HEK293T (cell line): ENCODE data around the gene BCAR3.

Experiments used
- CTCF ChIA-PET: fragments of 350-600 bp; formaldehyde crosslinking; extraction: SDS; loops from one replicate; lab custom pipeline; 2021; ENCODE audit warnings: antibody characterized with exemption, inconsistent platforms; lab: Yijun Ruan, JAX
- POLR2A ChIA-PET: fragments of 350-600 bp; formaldehyde crosslinking; extraction: SDS; loops from one replicate; lab custom pipeline; 2020; ENCODE audit warnings: antibody characterized with exemption, inconsistent platforms; lab: Yijun Ruan, JAX
- DNase-seq: peaks from one replicate; pipeline ENCODE4 v3.0.0; 2012; ENCODE audit warnings: mixed read lengths; ENCODE audit errors: extremely low spot score
- ARNT ChIP-seq: fragments of 450-650 bp; IDR thresholded peaks from 2 replicates; pipeline ENCODE4 v1.6.1; 2017; ENCODE audit warnings: mild to moderate bottlenecking
- BHLHE40 ChIP-seq: fragments of 450-650 bp; IDR thresholded peaks from 2 replicates; pipeline ENCODE4 v1.6.1; 2016; ENCODE audit warnings: mild to moderate bottlenecking, moderate library complexity, borderline replicate concordance
- CTBP1 ChIP-seq: fragments of 450-650 bp; IDR thresholded peaks from 2 replicates; pipeline ENCODE4 v1.6.1; 2016; ENCODE audit warnings: borderline replicate concordance
- ELF4 ChIP-seq: fragments of 450-650 bp; IDR thresholded peaks from 2 replicates; pipeline ENCODE4 v1.6.1; 2017; ENCODE audit warnings: antibody characterized with exemption
- FOXA1 ChIP-seq: fragments of 450-650 bp; IDR thresholded peaks from 2 replicates; pipeline ENCODE4 v1.6.1; 2016; ENCODE audit warnings: mild to moderate bottlenecking
- FOXK2 ChIP-seq: fragments of 450-650 bp; IDR thresholded peaks from 2 replicates; pipeline ENCODE4 v1.6.1; 2016; ENCODE audit warnings: mild to moderate bottlenecking
- FOXM1 ChIP-seq: fragments of 450-650 bp; IDR thresholded peaks from 2 replicates; pipeline ENCODE4 v1.6.1; 2017; ENCODE audit warnings: mild to moderate bottlenecking, borderline replicate concordance
- HDGF ChIP-seq: fragments of 450-650 bp; IDR thresholded peaks from 2 replicates; pipeline ENCODE4 v1.6.1; 2017; ENCODE audit warnings: antibody characterized with exemption, borderline replicate concordance
- L3MBTL2 ChIP-seq: fragments of 450-650 bp; conservative IDR thresholded peaks from 2 replicates; pipeline ENCODE4 v1.6.1; 2016; ENCODE audit warnings: mild to moderate bottlenecking
- LEF1 ChIP-seq: fragments of 450-650 bp; IDR thresholded peaks from 2 replicates; pipeline ENCODE4 v1.6.1; 2017; ENCODE audit warnings: mild to moderate bottlenecking, borderline replicate concordance
- NFRKB ChIP-seq: fragments of 450-650 bp; IDR thresholded peaks from 2 replicates; pipeline ENCODE4 v1.6.1; 2016; ENCODE audit warnings: mild to moderate bottlenecking, moderate library complexity
- SP1 ChIP-seq: fragments of 450-650 bp; IDR thresholded peaks from 2 replicates; pipeline ENCODE4 v1.6.1; 2017
- SUZ12 ChIP-seq: fragments of 450-650 bp; IDR thresholded peaks from 2 replicates; pipeline ENCODE4 v1.6.1; 2016; ENCODE audit warnings: mild to moderate bottlenecking
- TARDBP ChIP-seq: fragments of 450-650 bp; IDR thresholded peaks from 2 replicates; pipeline ENCODE4 v1.6.1; 2016
- ZNF384 ChIP-seq: fragments of 450-650 bp; IDR thresholded peaks from 2 replicates; pipeline ENCODE4 v1.6.1; 2016
- TF ChIP-seq, protein P1 (sequence below): fragments of 450-650 bp; IDR thresholded peaks from 2 replicates; pipeline ENCODE4 v1.6.1; 2016

BCAR3 gene

GRCh38 chr1:93723733-93724270 lies 42.2 kb upstream of the BCAR3 start:
- ChIA-PET CTCF (interaction anchor here (1.1 kb wide), 1 partner anchor 90 kb away, joined by 3 read pairs; no protein-coding TSS in a partner anchor), POLR2A (no interaction called here)
- no peak for TF ChIP-seq L3MBTL2
- TF ChIP-seq FOXK2 = no peak
- TF ChIP-seq LEF1 = no peak
- TF ChIP-seq, protein P1, sequence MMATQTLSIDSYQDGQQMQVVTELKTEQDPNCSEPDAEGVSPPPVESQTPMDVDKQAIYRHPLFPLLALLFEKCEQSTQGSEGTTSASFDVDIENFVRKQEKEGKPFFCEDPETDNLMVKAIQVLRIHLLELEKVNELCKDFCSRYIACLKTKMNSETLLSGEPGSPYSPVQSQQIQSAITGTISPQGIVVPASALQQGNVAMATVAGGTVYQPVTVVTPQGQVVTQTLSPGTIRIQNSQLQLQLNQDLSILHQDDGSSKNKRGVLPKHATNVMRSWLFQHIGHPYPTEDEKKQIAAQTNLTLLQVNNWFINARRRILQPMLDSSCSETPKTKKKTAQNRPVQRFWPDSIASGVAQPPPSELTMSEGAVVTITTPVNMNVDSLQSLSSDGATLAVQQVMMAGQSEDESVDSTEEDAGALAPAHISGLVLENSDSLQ = no peak
- TF ChIP-seq TARDBP = no peak
- no peak for TF ChIP-seq ARNT
- no peak for TF ChIP-seq FOXA1
- no peak for TF ChIP-seq BHLHE40
- TF ChIP-seq ELF4 = no peak
- DNase-seq = no peak

- TF ChIP-seq, protein P1 = no peak
- TF ChIP-seq ELF4 = no peak
- no peak for TF ChIP-seq LEF1
- TF ChIP-seq CTBP1 = no peak
- no peak for TF ChIP-seq FOXK2
- TF ChIP-seq BHLHE40 = no peak
- no peak for TF ChIP-seq SUZ12
- no peak for TF ChIP-seq ZNF384
- TF ChIP-seq FOXM1 = no peak
- no peak for TF ChIP-seq ARNT
- no peak for DNase-seq
- ChIA-PET CTCF (interaction anchor here (1.1 kb wide), 1 partner anchor 91 kb away, joined by 3 read pairs; no protein-coding TSS in a partner anchor), POLR2A (no interaction called here)
These were observed 41.5 kb upstream of the BCAR3 start for GRCh38 chr1:93723110-93723509.

GRCh38 chr1:93722081-93723031 lies 40.7 kb upstream of the BCAR3 start:
- no peak for DNase-seq
- POLR2A ChIA-PET = no interaction called here
- TF ChIP-seq FOXM1 (no peak), FOXK2 (no peak), L3MBTL2 (no peak), NFRKB (no peak), SUZ12 (no peak), SP1 (no peak), FOXA1 (no peak), ELF4 (no peak), ARNT (no peak), LEF1 (no peak)
- CTCF ChIA-PET = interaction anchor here (1.1 kb wide), 1 partner anchor 92 kb away, joined by 3 read pairs; no protein-coding TSS in a partner anchor

- TF ChIP-seq L3MBTL2 (no peak), ARNT (no peak), NFRKB (no peak), TARDBP (no peak), CTBP1 (no peak), HDGF (no peak), SP1 (no peak), FOXK2 (no peak), BHLHE40 (no peak), SUZ12 (no peak), FOXA1 (no peak), FOXM1 (no peak), LEF1 (no peak), ELF4 (no peak), ZNF384 (no peak)
- TF ChIP-seq, protein P1 = no peak
- no peak for DNase-seq
- POLR2A ChIA-PET = no interaction called here
- CTCF ChIA-PET = no interaction called here
These were observed 39.5 kb upstream of the BCAR3 start for GRCh38 chr1:93720956-93721626.

GRCh38 chr1:93717640-93718039 lies 36.0 kb upstream of the BCAR3 start:
- POLR2A ChIA-PET = no interaction called here
- TF ChIP-seq L3MBTL2 (no peak), ELF4 (no peak), FOXA1 (no peak), LEF1 (no peak), ZNF384 (no peak), SP1 (no peak), ARNT (no peak), NFRKB (no peak), SUZ12 (no peak), FOXK2 (no peak), HDGF (no peak)
- TF ChIP-seq, protein P1 = no peak
- CTCF ChIA-PET = no interaction called here
- DNase-seq = no peak
